HCT116 (cell line): ENCODE measurements around the gene CRIM1.

ENCODE experiments used
- CBX3 ChIP-seq: IDR thresholded peaks from 2 replicates; pipeline ENCODE4 v1.6.1; 2012; ENCODE audit warnings: low read depth
- CTCF ChIP-seq, 3 experiments: fragments of 200-600 bp in 1 of 3; sonication (generic) in 1 of 3; IDR thresholded peaks in 2 of 3; conservative IDR thresholded peaks in 1 of 3; 2 replicates each; pipeline ENCODE4 v1.5.1; 2012 to 2017; ENCODE audit warnings: low read depth in 2 of 3, low read length in 2 of 3, antibody characterized with exemption in 1 of 3, borderline replicate concordance in 1 of 3, control low read depth in 1 of 3, mild to moderate bottlenecking in 1 of 3, mixed read lengths in 1 of 3, mixed run types in 1 of 3, moderate library complexity in 1 of 3; ENCODE audit not compliant: insufficient read depth in 1 of 3
- ELF1 ChIP-seq: IDR thresholded peaks from 2 replicates; pipeline ENCODE4 v1.6.1; 2012; ENCODE audit warnings: low read depth, borderline replicate concordance
- EZH2 ChIP-seq: fragments of 200-600 bp; sonication (generic); IDR thresholded peaks from 2 replicates; pipeline ENCODE4 v1.6.1; 2017; ENCODE audit warnings: antibody characterized with exemption, mixed run types
- POLR2A ChIP-seq: IDR thresholded peaks from 2 replicates; pipeline ENCODE4 v1.7.0; 2011; ENCODE audit warnings: borderline replicate concordance; ENCODE audit not compliant: insufficient read depth, insufficient read length; ENCODE audit errors: extremely low read depth
- POLR2AphosphoS5 ChIP-seq: IDR thresholded peaks from 2 replicates; pipeline ENCODE4 v1.6.1; 2011; ENCODE audit warnings: mild to moderate bottlenecking, low read depth, low read length, moderate library complexity
- ZNF274 ChIP-seq: fragments of 200-500 bp; sonication (Bioruptor generic); IDR thresholded peaks from 2 replicates; pipeline ENCODE4 v1.6.1; 2014; ENCODE audit warnings: mild to moderate bottlenecking, low read depth, low read length, inconsistent platforms

GRCh38 chr2:36572719-36573059, 217.1 kb downstream of the CRIM1 start:
- no peak for TF ChIP-seq ELF1
- TF ChIP-seq ZNF274, result no peak
- no peak for TF ChIP-seq POLR2A
- TF ChIP-seq CTCF (IDR thresholded peaks at IDR 0.05 in 2 of 3, conservative IDR thresholded peaks at IDR 0.05 in 1 of 3; ENCODE audit: borderline replicate concordance in 1 of 3, insufficient read depth in 1 of 3, low read depth in 2 of 3, low read length in 2 of 3), result no peak
- no peak for TF ChIP-seq EZH2
- no peak for TF ChIP-seq POLR2AphosphoS5
- no peak for TF ChIP-seq CBX3
